GM12878 (cell line): ENCODE results near the gene NHEJ1. TPM values are rescaled to one million over a fixed set of nuclear protein-coding genes. Genes with fewer than 3 reads are reported as not detected.

Experiments
- ATAC-seq: fragments of 200-7000 bp; cut with Tn5 transposase; 3 replicates; pipeline ENCODE4 v1.9.1; 2020; ENCODE audit warnings: mild to moderate bottlenecking, moderate library complexity
- BruUV-seq: library from RNA; stranded (reverse); fragments of 400-500 nt; replicated peaks from 2 replicates; lab custom pipeline; 2021; lab: Mats Ljungman, UMichigan
- CTCF ChIA-PET: fragments of 300-600 bp; sonication (Branson Sonifier 250); formaldehyde crosslinking; extraction: SDS; loops from one replicate; lab custom pipeline; 2021; ENCODE audit warnings: inconsistent platforms; lab: Yijun Ruan, JAX
- POLR2A ChIA-PET: fragments of 350-600 bp; formaldehyde crosslinking; extraction: SDS; loops from one replicate; lab custom pipeline; 2021; ENCODE audit warnings: inconsistent platforms; lab: Charles Lee
- RAD21 ChIA-PET: fragments of 300-600 bp; sonication (Branson Sonifier 250); formaldehyde crosslinking; loops from one replicate; lab custom pipeline; 2023; ENCODE audit warnings: antibody characterized with exemption; ENCODE audit not compliant: unreplicated experiment; lab: Charles Lee
- SMC1A ChIA-PET: fragments of 300-600 bp; sonication (Branson Sonifier 250); formaldehyde crosslinking; loops from one replicate; lab custom pipeline; 2023; ENCODE audit not compliant: unreplicated experiment, uncharacterized antibody; lab: Charles Lee
- DNase-seq: peaks from one replicate; pipeline ENCODE4 v3.0.0-alpha.2; 2011; ENCODE audit warnings: low read depth, low spot score
- FAIRE-seq: peaks from 3 replicates; lab custom pipeline; 2011; peaks lifted over from hg19 to GRCh38; lab: Jason Lieb, UNC
- H2AFZ ChIP-seq: 2 replicates; pipeline ENCODE4 v1.6.0; 2011; ENCODE audit warnings: low read depth, low read length, control low read depth; ENCODE audit not compliant: control insufficient read depth
- H3K27ac ChIP-seq: 2 replicates; pipeline ENCODE4 v1.5.1; 2011; ENCODE audit warnings: control low read depth; ENCODE audit not compliant: control insufficient read depth, insufficient read depth
- H3K27me3 ChIP-seq, 2 experiments: replicated peaks in 1 of 2; 2 replicates each; pipeline versions ENCODE4 v1.6.0 to v1.6.1; 2011; ENCODE audit warnings: low read length in 1 of 2; ENCODE audit not compliant: control insufficient read depth in 2 of 2, insufficient read depth in 2 of 2
- H3K36me3 ChIP-seq, 2 experiments: 2 replicates each; pipeline ENCODE4 v1.5.1; 2011; ENCODE audit warnings: low read length in 1 of 2; ENCODE audit not compliant: control insufficient read depth in 2 of 2, insufficient read depth in 2 of 2
- H3K4me1 ChIP-seq: 2 replicates; pipeline ENCODE4 v1.6.1; 2011; ENCODE audit warnings: mild to moderate bottlenecking, low read length, moderate library complexity, mixed read lengths; ENCODE audit not compliant: control insufficient read depth, insufficient read depth
- H3K4me2 ChIP-seq: 2 replicates; pipeline ENCODE4 v1.6.0; 2011; ENCODE audit warnings: control low read depth; ENCODE audit not compliant: control insufficient read depth, insufficient read depth
- H3K4me3 ChIP-seq: fragments of 200-600 bp; sonication (generic); 2 replicates; pipeline ENCODE4 v1.5.1; 2016
- H3K79me2 ChIP-seq: 2 replicates; pipeline ENCODE4 v1.6.0; 2011; ENCODE audit warnings: low read length; ENCODE audit not compliant: control insufficient read depth, insufficient read depth
- H3K9ac ChIP-seq: 2 replicates; pipeline ENCODE4 v1.8.0; 2011; ENCODE audit warnings: low read length, control low read depth, mixed read lengths; ENCODE audit not compliant: control insufficient read depth, insufficient read depth
- H3K9me3 ChIP-seq: replicated peaks from 3 replicates; pipeline ENCODE4 v1.5.1; 2011; ENCODE audit warnings: mild to moderate bottlenecking, low read length; ENCODE audit not compliant: control insufficient read depth, insufficient read depth
- H4K20me1 ChIP-seq: 2 replicates; pipeline ENCODE4 v1.6.0; 2011; ENCODE audit not compliant: control insufficient read depth, insufficient read depth
- CBFB ChIP-seq: IDR thresholded peaks from 2 replicates; pipeline ENCODE4 v1.6.1; 2016; ENCODE audit warnings: antibody characterized with exemption, low read depth
- FOXK2 ChIP-seq: fragments of 450-650 bp; IDR thresholded peaks from 2 replicates; pipeline ENCODE4 v1.6.1; 2017; ENCODE audit warnings: mild to moderate bottlenecking, moderate library complexity
- GATAD2B ChIP-seq: fragments of 450-650 bp; conservative IDR thresholded peaks from 2 replicates; pipeline ENCODE4 v1.6.1; 2017; ENCODE audit warnings: low read depth, mild to moderate bottlenecking, moderate library complexity
- HDAC2 ChIP-seq: fragments of 200-600 bp; sonication (generic); IDR thresholded peaks from 2 replicates; pipeline ENCODE4 v1.6.1; 2017
- NFXL1 ChIP-seq: fragments of 450-650 bp; IDR thresholded peaks from 2 replicates; pipeline ENCODE4 v1.6.1; 2017; ENCODE audit warnings: antibody characterized with exemption, mild to moderate bottlenecking, borderline replicate concordance
- RBBP5 ChIP-seq: fragments of 200-600 bp; sonication (generic); conservative IDR thresholded peaks from 2 replicates; pipeline ENCODE4 v1.6.1; 2016
- SMC3 ChIP-seq: IDR thresholded peaks from 2 replicates; pipeline ENCODE4 v1.6.1; 2011; ENCODE audit warnings: low read length, improper control_type of control experiment, borderline replicate concordance
- WGBS: methylation state at CpG from one replicate; pipeline ENCODE4 v1.1.6; 2016; ENCODE audit warnings: low lambda C conversion rate; ENCODE audit not compliant: insufficient replicate concordance, insufficient coverage; ENCODE audit errors: missing lambda C conversion rate; 5-methylcytosine and 5-hydroxymethylcytosine counted together
- in situ Hi-C: fragments of 300-500 bp; cut with MboI; formaldehyde crosslinking; loops from 9 replicates; pipeline ENCODE4 v1.14.3; 2018; ENCODE audit warnings: mixed read lengths
- intact Hi-C: fragments of 100-400 bp; cut with micrococcal nuclease; formaldehyde crosslinking; loops from one replicate; pipeline ENCODE4 v1.14.2; 2022; ENCODE audit not compliant: unreplicated experiment
- polyA plus RNA-seq, 11 experiments: library from polyadenylated mRNA; depleted of rRNA in 4 of 11; unstranded in 6 of 11; stranded (reverse) in 5 of 11; fragments of >200 nt; fragmentation: Nextera tagmentation in 4 of 11; fragmentation: Illumina TruSeq in 1 of 11; extraction: Ambion mirVana in 4 of 11; extraction: Trizol in 1 of 11; gene quantifications; 1 replicate in 1 of 11; 2 replicates in 10 of 11; pipeline versions ENCODE4 v1.2.1 to v1.2.3, GENCODE V29; 2011 to 2016; ENCODE audit warnings: inconsistent platforms in 2 of 11, missing spikeins in 2 of 11, low read depth in 1 of 11
- total RNA-seq, 4 experiments: library from RNA; depleted of rRNA in 3 of 4; stranded (reverse); fragments of >200 nt in 3 of 4; fragmentation: Illumina TruSeq in 1 of 4; extraction: Trizol in 1 of 4; gene quantifications; 2 replicates each; pipeline versions ENCODE4 v1.2.1 to v1.2.3, GENCODE V29; 2013 to 2021
- TF ChIP-seq, protein P1 (sequence below), 3 experiments: IDR thresholded peaks in 2 of 3; conservative IDR thresholded peaks in 1 of 3; 2 replicates each; pipeline ENCODE4 v1.5.1; 2011; ENCODE audit warnings: low read depth in 3 of 3, low read length in 3 of 3, mild to moderate bottlenecking in 3 of 3, control low read depth in 2 of 3, moderate library complexity in 2 of 3, inconsistent platforms in 1 of 3, mixed read lengths in 1 of 3; ENCODE audit not compliant: control insufficient read depth in 2 of 3, insufficient read depth in 1 of 3; ENCODE audit errors: extremely low read depth in 1 of 3

Gene NHEJ1
- total and polyA plus RNA-seq, 10 of the 15 experiments (the other 5 are each of a cell fraction or from before 2014, with no cell fraction given) = 11.8 to 20.2 (median 17.0) TPM

DNA sequence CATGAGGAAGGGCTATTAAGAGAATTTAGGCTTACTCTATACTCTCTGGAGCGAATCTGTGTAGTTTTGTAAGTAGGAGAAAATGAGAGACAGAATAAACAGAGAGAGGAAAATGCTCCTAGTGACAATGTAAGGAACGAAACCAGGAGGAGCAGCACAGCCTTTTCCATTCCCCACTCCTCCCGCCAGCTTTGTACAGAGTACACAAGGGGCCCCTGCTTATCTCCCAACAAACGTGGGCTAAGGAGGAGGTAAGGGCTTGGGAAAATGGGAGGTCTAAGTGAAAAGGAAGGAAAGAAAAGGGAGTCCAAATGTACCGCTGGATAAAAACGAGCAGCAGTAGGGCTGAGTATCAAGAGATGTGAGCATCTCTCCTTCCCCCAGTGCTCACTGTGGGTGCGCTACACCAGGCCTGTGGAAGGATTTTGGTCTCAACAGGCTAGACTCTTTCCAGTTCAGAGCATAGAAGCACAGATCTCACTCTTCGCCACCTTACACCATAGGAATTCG is 87.8 kb downstream of the NHEJ1 start:
- POLR2A ChIA-PET = interaction anchor here (0.9 kb wide), 1 partner anchor 82 kb away, joined by 3 read pairs; no protein-coding TSS in a partner anchor
- 79% methylated on average over 9 of the region's 9 CpGs for WGBS
- intact Hi-C loops = loop anchor here (1.0 kb wide), 2 partner anchors 47 to 83 kb away; no protein-coding TSS in a partner anchor
- no peak for ATAC-seq
- Histone ChIP-seq H4K20me1 (no peaks in the 10 kb centered on the region), H3K9ac (no peak overlapping the region), H3K9me3 (no peaks in the 10 kb centered on the region), H3K4me1 (no peaks in the 10 kb centered on the region), H3K79me2 (no peaks in the 10 kb centered on the region), H3K27me3 (no peaks in the 10 kb centered on the region)
- no TSS peak for BruUV-seq
- TF ChIP-seq CBFB (no peak), RBBP5 (no peak), SMC3 (no peak), NFXL1 (no peak), GATAD2B (no peak), FOXK2 (no peak), HDAC2 (no peak)
- TF ChIP-seq, protein P1, sequence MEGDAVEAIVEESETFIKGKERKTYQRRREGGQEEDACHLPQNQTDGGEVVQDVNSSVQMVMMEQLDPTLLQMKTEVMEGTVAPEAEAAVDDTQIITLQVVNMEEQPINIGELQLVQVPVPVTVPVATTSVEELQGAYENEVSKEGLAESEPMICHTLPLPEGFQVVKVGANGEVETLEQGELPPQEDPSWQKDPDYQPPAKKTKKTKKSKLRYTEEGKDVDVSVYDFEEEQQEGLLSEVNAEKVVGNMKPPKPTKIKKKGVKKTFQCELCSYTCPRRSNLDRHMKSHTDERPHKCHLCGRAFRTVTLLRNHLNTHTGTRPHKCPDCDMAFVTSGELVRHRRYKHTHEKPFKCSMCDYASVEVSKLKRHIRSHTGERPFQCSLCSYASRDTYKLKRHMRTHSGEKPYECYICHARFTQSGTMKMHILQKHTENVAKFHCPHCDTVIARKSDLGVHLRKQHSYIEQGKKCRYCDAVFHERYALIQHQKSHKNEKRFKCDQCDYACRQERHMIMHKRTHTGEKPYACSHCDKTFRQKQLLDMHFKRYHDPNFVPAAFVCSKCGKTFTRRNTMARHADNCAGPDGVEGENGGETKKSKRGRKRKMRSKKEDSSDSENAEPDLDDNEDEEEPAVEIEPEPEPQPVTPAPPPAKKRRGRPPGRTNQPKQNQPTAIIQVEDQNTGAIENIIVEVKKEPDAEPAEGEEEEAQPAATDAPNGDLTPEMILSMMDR (IDR thresholded peaks at IDR 0.05 in 2 of 3, conservative IDR thresholded peaks at IDR 0.05 in 1 of 3; ENCODE audit: control insufficient read depth in 2 of 3, extremely low read depth in 1 of 3, insufficient read depth in 1 of 3, low read depth in 3 of 3, low read length in 3 of 3) = no peak
- TF ChIP-seq, all 136 proteins: peak for 0
- H2AFZ ChIP-seq = no peak overlapping the region
- H3K27ac ChIP-seq = no peak overlapping the region
- no peak overlapping the region for H3K4me3 ChIP-seq
- H3K4me2 ChIP-seq = no peak overlapping the region
- CTCF ChIA-PET = interaction anchor here (0.6 to 26.8 kb wide), 29 partner anchors 8 to 1614 kb away, joined by 3 to 365 read pairs (median 5); no protein-coding TSS in a partner anchor
- SMC1A ChIA-PET = interaction anchor here (0.6 to 7.3 kb wide), 14 partner anchors 9 to 1242 kb away, joined by 3 to 115 read pairs (median 6); no protein-coding TSS in a partner anchor
- peaks cover 0 to 4% of the 10 kb centered on the region in 2 experiments; a peak in 3 of 4 replicates for H3K36me3 ChIP-seq
- RAD21 ChIA-PET = interaction anchor here (1.1 to 6.3 kb wide), 10 partner anchors 9 to 222 kb away, joined by 3 to 56 read pairs (median 6); no protein-coding TSS in a partner anchor
- in situ Hi-C loops = no loop called here
- DNase-seq (no peak), FAIRE-seq (no peak)
